ENCODE data around the gene CATSPERB. TPM values are rescaled to one million over a fixed set of nuclear protein-coding genes. Genes with fewer than 3 reads are reported as not detected.
"Not testable (repeated sequence)": the region's sequence is repeated elsewhere in the genome, so short reads cannot be mapped to it uniquely, and the experiment has no call there.

CATSPERB gene
- total RNA-seq, 2 donors from 2014 or later, result 0.70 TPM; not detected in 1

GRCh38 chr14:91575469-91576208 lies 156.2 kb downstream of the CATSPERB start:
- Mint-ChIP-seq H3K4me1 (ENCODE audit: low read depth in 2 of 2) (peaks cover 14% of the 10 kb centered on the region in 2 donors), H3K4me3 (no peak overlapping the region), H3K9me3 (no peaks in the 10 kb centered on the region), H3K27me3 (peaks cover 27 to 31% of the 10 kb centered on the region in 2 donors), H3K27ac (no peak overlapping the region), H3K36me3 (no peaks in the 10 kb centered on the region)
- ATAC-seq (no peak), DNase-seq (ENCODE audit: low spot score) (no peak)

DNA sequence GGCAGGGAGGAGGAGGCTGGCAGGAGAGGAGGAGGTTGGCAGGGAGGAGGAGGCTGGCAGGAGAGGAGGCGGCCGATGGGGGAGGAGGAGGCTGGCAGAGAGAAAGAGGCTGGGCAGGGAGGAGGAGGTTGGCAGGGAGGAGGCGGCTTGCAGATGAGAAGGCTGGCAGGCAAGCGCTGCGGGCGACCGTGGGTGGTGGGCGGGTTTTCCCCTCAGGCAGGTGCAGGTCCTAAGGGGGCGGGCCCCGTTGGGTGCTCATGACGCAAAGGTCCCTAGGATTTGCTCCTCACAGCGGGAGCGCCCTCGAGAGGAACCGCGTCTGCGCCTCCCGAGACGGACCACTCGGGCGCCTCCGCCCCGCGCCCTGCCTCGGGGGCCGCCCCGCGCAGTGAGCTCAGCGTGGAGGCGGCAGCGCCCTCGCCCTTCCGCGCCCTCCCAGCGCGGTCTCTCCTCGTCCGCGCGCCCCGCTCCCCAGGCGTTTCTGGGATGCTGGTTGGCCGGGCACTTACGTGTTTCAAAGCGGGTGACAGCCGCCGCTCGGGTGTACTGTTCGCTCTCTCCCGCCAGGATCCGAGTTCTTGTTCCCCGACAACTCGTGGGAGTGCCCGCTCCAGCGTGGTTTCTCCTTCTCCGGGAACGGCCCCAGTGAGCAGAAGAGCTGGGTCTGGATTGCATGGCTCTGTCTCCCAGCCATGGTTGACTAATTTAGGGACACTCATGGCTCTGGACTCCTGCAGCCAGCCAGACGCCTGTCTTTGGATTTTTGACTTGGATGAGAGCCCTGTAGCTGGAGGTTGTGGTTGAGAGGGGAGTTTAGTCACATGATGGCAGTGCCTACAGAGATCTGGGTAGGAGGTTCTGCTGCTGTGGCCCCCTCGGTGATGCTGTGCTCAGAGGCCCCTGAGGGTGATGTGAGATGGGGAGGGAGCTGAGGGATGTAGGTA lies 157.7 kb downstream of the CATSPERB start:
- H3K9me3 Mint-ChIP-seq, result no peaks in the 10 kb centered on the region
- H3K4me1 Mint-ChIP-seq (ENCODE audit: low read depth in 2 of 2), result peaks cover 14% of the 10 kb centered on the region in 2 donors
- peaks cover 28 to 31% of the 10 kb centered on the region in 2 donors for H3K27me3 Mint-ChIP-seq
- peak; percentile 66 for DNase-seq (ENCODE audit: low spot score)
- H3K4me3 Mint-ChIP-seq, result peak overlapping the region; percentile 80
- no peaks in the 10 kb centered on the region for H3K36me3 Mint-ChIP-seq
- ATAC-seq, result peak; percentile 89
- no peak overlapping the region for H3K27ac Mint-ChIP-seq

DNA sequence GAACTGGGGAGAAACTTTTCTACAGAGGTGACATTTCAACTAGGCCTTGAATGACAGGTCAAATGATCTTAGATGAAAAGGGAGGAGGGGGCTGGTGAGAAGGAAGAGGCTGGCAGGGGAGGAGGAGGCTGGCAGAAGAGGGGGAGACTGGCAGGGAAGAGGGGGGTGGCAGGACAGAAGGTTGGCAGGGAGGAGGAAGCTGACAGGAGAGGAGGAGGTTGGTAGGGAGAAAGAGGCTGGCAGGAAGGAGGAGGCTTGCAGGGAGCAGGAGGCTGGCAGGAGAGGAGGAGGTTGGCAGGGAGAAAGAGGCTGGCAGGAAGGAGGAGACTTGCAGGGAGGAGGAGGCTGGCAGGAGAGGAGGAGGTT lies 158.4 kb downstream of the CATSPERB start:
- Mint-ChIP-seq H3K36me3 (no peaks in the 10 kb centered on the region), H3K27ac (no peak overlapping the region), H3K4me1 (ENCODE audit: low read depth in 2 of 2) (peaks cover 14% of the 10 kb centered on the region in 2 donors), H3K4me3 (peak overlapping the region; percentile 80), H3K27me3 (peaks cover 28 to 31% of the 10 kb centered on the region in 2 donors), H3K9me3 (no peaks in the 10 kb centered on the region)
- DNase-seq (ENCODE audit: low spot score) (no peak), ATAC-seq (no peak)

GRCh38 chr14:91570021-91570420 lies 161.9 kb downstream of the CATSPERB start:
- DNase-seq (ENCODE audit: low spot score) (no peak), ATAC-seq (no peak)
- no peak overlapping the region for H3K27ac Mint-ChIP-seq
- no peak overlapping the region for H3K4me3 Mint-ChIP-seq
- peaks cover 14% of the 10 kb centered on the region in 2 donors for H3K4me1 Mint-ChIP-seq (ENCODE audit: low read depth in 2 of 2)
- H3K36me3 Mint-ChIP-seq, result no peaks in the 10 kb centered on the region
- no peaks in the 10 kb centered on the region for H3K9me3 Mint-ChIP-seq
- H3K27me3 Mint-ChIP-seq, result peaks cover 26 to 32% of the 10 kb centered on the region in 2 donors

DNA sequence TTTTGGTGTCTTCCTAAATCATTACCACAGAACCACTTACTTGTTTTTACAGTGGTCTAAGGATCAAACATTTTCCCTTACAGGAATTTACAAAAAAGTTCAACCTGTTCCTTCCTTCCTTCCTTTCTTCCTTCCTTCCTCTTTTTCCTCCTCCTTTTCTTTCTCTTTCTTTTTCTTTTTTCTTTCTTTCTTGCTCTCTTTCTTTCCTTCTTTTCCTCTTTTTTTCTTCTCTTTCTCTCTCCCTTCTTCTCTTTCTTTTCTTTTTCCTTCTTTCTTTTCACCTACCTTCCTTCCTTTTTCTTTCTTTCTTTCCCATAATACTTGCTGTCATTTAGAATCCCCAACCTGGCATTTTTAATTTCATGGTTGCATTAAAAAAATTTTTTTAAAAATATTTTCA lies 162.6 kb downstream of the CATSPERB start:
- Mint-ChIP-seq H3K4me3 (no peak overlapping the region), H3K9me3 (no peaks in the 10 kb centered on the region), H3K4me1 (ENCODE audit: low read depth in 2 of 2) (peaks cover 8 to 10% of the 10 kb centered on the region in 2 donors), H3K36me3 (no peaks in the 10 kb centered on the region), H3K27me3 (peaks cover 18 to 25% of the 10 kb centered on the region in 2 donors), H3K27ac (no peak overlapping the region)
- DNase-seq (ENCODE audit: low spot score), result no peak
- no peak for ATAC-seq

DNA sequence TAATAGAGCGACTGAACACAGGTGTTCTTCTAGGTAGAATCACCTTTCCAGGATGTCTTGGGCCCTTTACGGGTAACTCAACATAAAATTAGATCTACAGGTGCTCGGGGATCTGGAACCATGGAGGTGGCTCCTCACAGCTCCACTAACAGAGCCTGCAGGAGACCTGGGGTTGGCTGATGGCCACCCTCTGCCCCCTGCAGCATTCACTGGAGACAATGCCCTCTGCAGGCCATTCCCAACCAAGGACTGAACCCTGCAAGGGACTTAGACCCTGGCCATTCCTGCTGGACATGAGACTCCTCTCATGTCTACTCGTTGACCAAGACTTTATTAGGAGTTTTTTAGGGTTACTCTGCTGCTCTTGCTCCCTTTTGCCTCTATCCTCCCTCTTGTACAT lies 163.3 kb downstream of the CATSPERB start:
- peaks cover 5% of the 10 kb centered on the region in 2 donors for H3K4me1 Mint-ChIP-seq (ENCODE audit: low read depth in 2 of 2)
- no peaks in the 10 kb centered on the region for H3K9me3 Mint-ChIP-seq
- peaks cover 15 to 24% of the 10 kb centered on the region in 2 donors for H3K27me3 Mint-ChIP-seq
- no peak overlapping the region for H3K27ac Mint-ChIP-seq
- DNase-seq (ENCODE audit: low spot score), result no peak
- H3K4me3 Mint-ChIP-seq, result no peak overlapping the region
- ATAC-seq, result no peak
- H3K36me3 Mint-ChIP-seq, result no peaks in the 10 kb centered on the region

GRCh38 chr14:91567827-91568226 lies 164.1 kb downstream of the CATSPERB start:
- H3K27me3 Mint-ChIP-seq, result peaks cover 7 to 18% of the 10 kb centered on the region in 2 donors
- not testable (repeated sequence) for H3K4me3 Mint-ChIP-seq; H3K36me3 Mint-ChIP-seq; H3K4me1 Mint-ChIP-seq (ENCODE audit: low read depth in 2 of 2); DNase-seq (ENCODE audit: low spot score); ATAC-seq; H3K27ac Mint-ChIP-seq; H3K9me3 Mint-ChIP-seq

GRCh38 chr14:91555531-91555930 lies 176.4 kb downstream of the CATSPERB start:
- peaks cover 3% of the 10 kb centered on the region for H3K9me3 Mint-ChIP-seq
- no peaks in the 10 kb centered on the region for H3K4me1 Mint-ChIP-seq (ENCODE audit: low read depth in 2 of 2)
- ATAC-seq, result no peak
- no peak overlapping the region for H3K4me3 Mint-ChIP-seq
- peaks cover 15 to 26% of the 10 kb centered on the region in 2 donors for H3K27me3 Mint-ChIP-seq
- DNase-seq (ENCODE audit: low spot score), result no peak
- no peak overlapping the region for H3K27ac Mint-ChIP-seq
- H3K36me3 Mint-ChIP-seq, result peaks cover 7% of the 10 kb centered on the region

DNA sequence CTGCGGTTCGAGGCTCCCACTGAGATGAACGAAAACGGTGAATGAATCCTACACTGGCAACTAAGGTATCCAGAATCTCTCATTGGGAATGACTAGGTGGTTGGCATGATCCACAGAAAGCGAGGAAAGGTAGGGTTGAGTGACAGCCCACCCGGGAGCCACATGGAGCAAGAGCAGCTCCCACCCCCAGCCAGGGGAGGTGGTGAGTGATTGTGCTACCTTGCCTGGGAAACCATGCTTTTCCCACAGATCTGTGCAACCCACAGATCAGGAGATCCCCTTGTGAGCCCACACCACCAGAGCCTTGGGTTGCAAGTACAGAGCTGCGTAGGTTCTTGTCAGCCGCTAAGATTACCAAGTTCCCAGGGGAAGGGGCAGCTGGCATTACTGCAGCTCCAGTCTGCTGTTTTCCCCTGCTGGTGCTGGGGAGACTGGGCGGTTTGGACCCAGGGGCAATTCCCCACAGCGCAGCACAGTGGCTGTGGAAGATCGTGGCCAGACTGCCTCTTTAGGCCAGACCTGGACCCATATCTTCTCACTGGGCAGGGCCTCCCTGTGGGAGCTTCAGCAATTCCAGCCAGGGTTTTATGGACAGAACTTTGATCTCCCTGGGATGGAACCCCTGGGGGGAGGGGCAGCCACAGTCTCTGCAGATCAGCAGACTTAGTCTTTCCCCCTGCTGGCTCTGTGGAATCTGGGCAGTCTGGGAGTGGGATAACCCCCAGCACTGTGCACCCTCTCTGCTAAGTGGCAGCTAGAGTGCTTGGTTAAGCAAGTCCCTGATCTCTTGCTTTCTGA lies 177.2 kb downstream of the CATSPERB start:
- peaks cover 15 to 23% of the 10 kb centered on the region in 2 donors for H3K27me3 Mint-ChIP-seq
- H3K4me3 Mint-ChIP-seq, result no peak overlapping the region
- H3K4me1 Mint-ChIP-seq (ENCODE audit: low read depth in 2 of 2), result no peaks in the 10 kb centered on the region
- H3K27ac Mint-ChIP-seq, result no peak overlapping the region
- peaks cover 7% of the 10 kb centered on the region for H3K36me3 Mint-ChIP-seq
- DNase-seq (ENCODE audit: low spot score) (no peak), ATAC-seq (peak in 1 of 2 donors; percentile 32)
- H3K9me3 Mint-ChIP-seq, result peaks cover 3% of the 10 kb centered on the region

- no peaks in the 10 kb centered on the region for H3K9me3 Mint-ChIP-seq
- no peak overlapping the region for H3K4me3 Mint-ChIP-seq
- H3K27ac Mint-ChIP-seq, result no peak overlapping the region
- H3K27me3 Mint-ChIP-seq, result peaks cover 6 to 14% of the 10 kb centered on the region in 2 donors
- DNase-seq (ENCODE audit: low spot score) (no peak), ATAC-seq (no peak)
- H3K4me1 Mint-ChIP-seq (ENCODE audit: low read depth in 2 of 2), result no peaks in the 10 kb centered on the region
- H3K36me3 Mint-ChIP-seq, result no peaks in the 10 kb centered on the region
Measured at GRCh38 chr14:91548108-91548507, 183.8 kb downstream of the CATSPERB start.

DNA sequence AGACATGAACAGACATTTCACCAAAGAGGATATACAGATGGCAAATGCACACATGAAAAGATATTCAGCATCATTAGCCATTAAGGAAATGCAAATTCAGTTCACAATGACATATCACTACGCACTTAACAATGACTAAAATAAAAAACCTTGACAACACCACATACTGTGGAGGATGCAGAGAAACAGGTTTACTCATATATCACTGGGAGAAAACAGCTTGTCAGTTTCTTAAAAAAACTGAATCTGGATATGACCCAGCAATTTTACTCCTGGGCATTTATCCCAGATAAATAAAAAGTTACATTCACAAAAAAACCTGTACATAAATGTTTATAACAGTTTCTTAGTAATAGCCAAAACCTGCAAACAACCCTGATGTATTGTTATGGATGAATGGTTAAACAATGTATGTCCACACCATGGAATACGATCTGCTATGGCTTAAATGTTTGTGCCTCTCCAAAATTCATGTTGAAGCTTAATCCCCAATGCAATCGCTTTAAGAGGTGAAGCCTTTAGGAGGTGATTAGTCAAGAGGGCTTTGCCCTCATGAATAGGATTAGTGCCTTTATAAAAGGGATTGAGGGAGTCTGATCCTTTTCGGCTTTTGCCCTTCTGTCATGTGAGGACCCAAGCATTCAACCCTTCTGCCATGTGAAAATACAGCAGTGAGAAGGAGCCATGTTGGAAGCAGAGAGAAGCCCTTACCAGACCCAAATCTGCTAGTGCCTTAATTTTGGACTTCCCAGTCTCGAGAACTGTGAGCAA lies 185.8 kb downstream of the CATSPERB start:
- H3K27me3 Mint-ChIP-seq, result peaks cover 6 to 23% of the 10 kb centered on the region in 2 donors
- no peak overlapping the region for H3K27ac Mint-ChIP-seq

DNA sequence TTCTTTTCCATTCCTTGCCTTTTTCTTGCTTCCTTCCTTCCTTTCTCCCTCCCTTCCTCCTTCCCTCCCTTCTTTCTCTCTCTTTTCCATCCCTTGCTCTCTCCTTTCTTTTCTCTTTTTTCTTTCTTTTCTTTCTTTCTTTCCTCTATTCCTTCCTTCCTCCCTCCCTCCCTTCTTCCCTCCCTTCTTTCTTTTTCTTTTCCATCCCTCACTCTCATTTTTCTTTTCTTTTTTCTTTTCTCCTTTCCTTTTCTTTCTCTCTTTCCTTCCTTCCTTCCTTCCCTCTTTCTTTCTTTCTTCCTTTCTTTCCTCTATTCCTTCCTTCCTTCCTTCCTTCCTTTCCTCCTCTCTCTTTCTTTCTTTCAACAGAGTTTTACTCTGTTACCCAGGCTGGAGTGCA lies 186.7 kb downstream of the CATSPERB start:
- Mint-ChIP-seq H3K36me3 (peaks cover 23% of the 10 kb centered on the region), H3K4me1 (ENCODE audit: low read depth in 2 of 2) (no peaks in the 10 kb centered on the region), H3K27me3 (peaks cover 9 to 29% of the 10 kb centered on the region in 2 donors), H3K9me3 (peaks cover 16% of the 10 kb centered on the region), H3K4me3 (no peak overlapping the region), H3K27ac (no peak overlapping the region)
- ATAC-seq (no peak), DNase-seq (ENCODE audit: low spot score) (no peak)

More for the DNA sequence above, 185.8 kb downstream of the CATSPERB start:
- no peak for DNase-seq (ENCODE audit: low spot score)
- no peak for ATAC-seq
- Mint-ChIP-seq H3K36me3 (peaks cover 14% of the 10 kb centered on the region), H3K4me3 (no peak overlapping the region), H3K9me3 (peaks cover 13% of the 10 kb centered on the region), H3K4me1 (ENCODE audit: low read depth in 2 of 2) (no peaks in the 10 kb centered on the region)

DNA sequence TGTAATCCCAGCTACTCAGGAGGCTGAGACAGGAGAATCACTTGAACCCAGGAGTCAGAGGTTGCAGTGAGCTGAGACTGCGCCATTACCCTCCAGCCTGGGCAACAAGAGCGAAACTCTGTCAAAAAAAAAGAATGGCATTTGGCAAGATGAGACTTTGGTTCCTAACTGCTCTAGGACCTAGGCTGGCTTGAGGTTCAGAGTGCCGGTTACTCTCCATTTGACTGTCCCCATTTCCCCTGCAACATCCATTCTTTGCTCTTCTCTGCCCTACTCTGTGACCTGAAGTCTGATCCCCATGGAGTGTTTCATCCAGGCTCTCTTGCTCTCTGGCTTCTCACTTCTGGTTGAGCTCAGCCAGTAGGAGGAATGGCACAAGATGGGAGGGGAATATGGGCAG lies 195.6 kb downstream of the CATSPERB start:
- Mint-ChIP-seq H3K36me3 (peaks cover 18% of the 10 kb centered on the region), H3K27me3 (peaks cover 15% of the 10 kb centered on the region in 2 donors), H3K4me3 (no peak overlapping the region), H3K9me3 (peaks cover 6% of the 10 kb centered on the region), H3K27ac (no peak overlapping the region), H3K4me1 (ENCODE audit: low read depth in 2 of 2) (no peaks in the 10 kb centered on the region)
- DNase-seq (ENCODE audit: low spot score), result no peak
- ATAC-seq, result no peak

Data from natural killer cell treated with Interleukin-12 subunit alpha and Interleukin-12 subunit beta and Interleukin-15 and Interleukin-18, amount 100 ng/mL, for 72 hours (primary cell).